Right atrium auricular region (tissue), 2 donors: ENCODE results near the gene NT5DC2. TPM values are rescaled to one million over a fixed set of nuclear protein-coding genes. Genes with fewer than 3 reads are reported as not detected.

Experiments
- DNase-seq: peaks from one replicate; pipeline ENCODE4 v3.0.0-alpha.2; 2019; ENCODE audit warnings: low spot score
- H3K27ac ChIP-seq, 2 donors: fragments of 200-600 bp; sonication (generic); 1 replicate in 1 of 2; 2 replicates in 1 of 2; pipeline ENCODE4 v1.5.1; 2016 to 2019
- H3K27me3 ChIP-seq, 2 donors: fragments of 200-600 bp; sonication (generic); one replicate each; pipeline versions ENCODE4 v1.5.1 to v1.6.0; 2017 to 2019
- H3K36me3 ChIP-seq: fragments of 200-600 bp; sonication (generic); one replicate; pipeline ENCODE4 v1.5.1; 2016
- H3K4me1 ChIP-seq, 2 donors: fragments of 200-600 bp; sonication (generic); one replicate each; pipeline versions ENCODE4 v1.5.1 to v1.6.0; 2017 to 2019
- H3K4me3 ChIP-seq, 2 donors: fragments of 200-600 bp; sonication (generic); 1 replicate in 1 of 2; 2 replicates in 1 of 2; pipeline ENCODE4 v1.5.1; 2017 to 2019; ENCODE audit warnings: mild to moderate bottlenecking in 1 of 2, moderate library complexity in 1 of 2
- H3K9me3 ChIP-seq, 2 donors: fragments of 200-600 bp; sonication (generic); one replicate each; pipeline ENCODE4 v1.5.1; 2019
- total RNA-seq, 2 donors: library from RNA; depleted of rRNA; stranded (reverse); fragments of >200 nt; gene quantifications; one replicate each; pipeline ENCODE4 v1.1.0, GENCODE V29; 2016
- TF ChIP-seq, protein P1 (sequence below), 2 donors: fragments of 200-600 bp; sonication (generic); IDR thresholded peaks; one replicate each; pipeline ENCODE4 v1.5.1; 2019; ENCODE audit warnings: antibody characterized with exemption in 2 of 2

The NT5DC2 gene
- total RNA-seq, 2 donors from 2014 or later: 94.0 to 146 TPM

DNA sequence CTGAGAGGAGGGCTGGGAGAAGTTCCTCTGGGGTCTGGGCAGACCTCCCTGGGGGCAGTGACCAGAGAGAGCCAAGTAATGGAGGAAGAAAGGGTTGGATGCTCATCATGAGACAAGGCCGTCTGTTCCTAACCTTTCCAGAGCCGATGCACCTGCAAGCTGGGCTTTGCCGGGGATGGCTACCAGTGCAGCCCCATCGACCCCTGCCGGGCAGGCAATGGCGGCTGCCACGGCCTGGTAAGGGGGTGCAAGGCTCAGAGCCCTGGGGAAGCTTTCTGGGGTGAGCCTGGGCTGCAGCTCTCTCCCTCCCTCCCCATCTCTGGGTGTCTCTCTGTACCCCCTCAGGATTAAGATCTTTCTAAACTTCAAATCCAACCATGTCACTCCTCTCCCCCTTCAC is 22.1 kb downstream of the NT5DC2 start:
- no peak for DNase-seq
- H3K27ac ChIP-seq: no peak overlapping the region
- H3K27me3 ChIP-seq: no peaks in the 10 kb centered on the region
- no peaks in the 10 kb centered on the region for H3K9me3 ChIP-seq
- no peaks in the 10 kb centered on the region for H3K36me3 ChIP-seq
- no peak overlapping the region for H3K4me3 ChIP-seq
- TF ChIP-seq, protein P1, sequence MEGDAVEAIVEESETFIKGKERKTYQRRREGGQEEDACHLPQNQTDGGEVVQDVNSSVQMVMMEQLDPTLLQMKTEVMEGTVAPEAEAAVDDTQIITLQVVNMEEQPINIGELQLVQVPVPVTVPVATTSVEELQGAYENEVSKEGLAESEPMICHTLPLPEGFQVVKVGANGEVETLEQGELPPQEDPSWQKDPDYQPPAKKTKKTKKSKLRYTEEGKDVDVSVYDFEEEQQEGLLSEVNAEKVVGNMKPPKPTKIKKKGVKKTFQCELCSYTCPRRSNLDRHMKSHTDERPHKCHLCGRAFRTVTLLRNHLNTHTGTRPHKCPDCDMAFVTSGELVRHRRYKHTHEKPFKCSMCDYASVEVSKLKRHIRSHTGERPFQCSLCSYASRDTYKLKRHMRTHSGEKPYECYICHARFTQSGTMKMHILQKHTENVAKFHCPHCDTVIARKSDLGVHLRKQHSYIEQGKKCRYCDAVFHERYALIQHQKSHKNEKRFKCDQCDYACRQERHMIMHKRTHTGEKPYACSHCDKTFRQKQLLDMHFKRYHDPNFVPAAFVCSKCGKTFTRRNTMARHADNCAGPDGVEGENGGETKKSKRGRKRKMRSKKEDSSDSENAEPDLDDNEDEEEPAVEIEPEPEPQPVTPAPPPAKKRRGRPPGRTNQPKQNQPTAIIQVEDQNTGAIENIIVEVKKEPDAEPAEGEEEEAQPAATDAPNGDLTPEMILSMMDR (IDR thresholded peaks at IDR 0.05): no peak
- no peaks in the 10 kb centered on the region for H3K4me1 ChIP-seq

DNA sequence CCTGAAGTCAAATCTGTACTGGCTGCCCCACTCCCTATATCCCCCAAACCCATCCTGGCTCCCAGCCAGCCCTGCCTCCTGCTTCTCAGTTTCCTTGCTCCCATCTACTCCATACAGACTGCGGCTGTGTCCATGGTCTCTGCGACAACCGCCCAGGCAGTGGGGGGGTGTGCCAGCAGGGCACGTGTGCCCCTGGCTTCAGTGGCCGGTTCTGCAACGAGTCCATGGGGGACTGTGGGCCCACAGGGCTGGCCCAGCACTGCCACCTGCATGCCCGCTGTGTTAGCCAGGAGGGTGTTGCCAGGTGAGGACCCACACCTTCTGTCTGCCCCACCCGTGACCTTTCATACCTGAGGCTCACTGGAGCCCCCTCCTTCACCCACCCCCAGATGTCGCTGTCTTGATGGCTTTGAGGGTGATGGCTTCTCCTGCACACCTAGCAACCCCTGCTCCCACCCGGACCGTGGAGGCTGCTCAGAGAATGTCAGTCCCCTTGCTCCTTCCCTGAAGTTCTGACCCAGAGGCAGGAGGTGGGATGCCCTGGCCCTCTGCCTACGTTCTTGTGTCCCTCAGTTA is 23.8 kb downstream of the NT5DC2 start:
- DNase-seq: no peak
- Histone ChIP-seq H3K27me3 (no peaks in the 10 kb centered on the region), H3K4me1 (no peaks in the 10 kb centered on the region), H3K36me3 (no peaks in the 10 kb centered on the region), H3K4me3 (no peak overlapping the region), H3K9me3 (no peaks in the 10 kb centered on the region), H3K27ac (no peak overlapping the region)
- TF ChIP-seq, protein P1 (IDR thresholded peaks at IDR 0.05): no peak

DNA sequence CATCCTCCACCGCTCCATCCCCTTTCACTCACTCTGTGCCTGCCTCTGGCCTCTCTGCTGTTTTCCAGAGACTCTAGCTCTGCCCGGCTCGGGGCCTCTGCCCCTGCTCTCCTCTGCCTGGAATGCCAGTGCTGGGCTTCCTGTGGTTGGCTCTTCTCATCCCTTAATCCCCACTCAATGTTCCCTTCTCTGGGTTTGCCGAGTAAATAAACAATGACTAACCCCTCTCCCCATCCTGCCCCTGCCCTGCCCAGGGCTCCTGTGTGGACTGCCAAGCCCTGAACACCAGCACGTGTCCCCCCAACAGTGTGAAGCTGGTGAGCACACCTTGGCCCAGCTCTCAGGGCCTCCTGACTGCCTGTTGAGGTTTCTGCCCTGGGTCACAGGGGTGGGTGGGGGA is 26.3 kb downstream of the NT5DC2 start:
- H3K36me3 ChIP-seq: no peaks in the 10 kb centered on the region
- no peak overlapping the region for H3K27ac ChIP-seq
- TF ChIP-seq, protein P1 (IDR thresholded peaks at IDR 0.05): no peak
- H3K9me3 ChIP-seq: no peaks in the 10 kb centered on the region
- no peak for DNase-seq
- H3K4me1 ChIP-seq: no peaks in the 10 kb centered on the region
- H3K27me3 ChIP-seq: no peaks in the 10 kb centered on the region
- no peak overlapping the region for H3K4me3 ChIP-seq

DNA sequence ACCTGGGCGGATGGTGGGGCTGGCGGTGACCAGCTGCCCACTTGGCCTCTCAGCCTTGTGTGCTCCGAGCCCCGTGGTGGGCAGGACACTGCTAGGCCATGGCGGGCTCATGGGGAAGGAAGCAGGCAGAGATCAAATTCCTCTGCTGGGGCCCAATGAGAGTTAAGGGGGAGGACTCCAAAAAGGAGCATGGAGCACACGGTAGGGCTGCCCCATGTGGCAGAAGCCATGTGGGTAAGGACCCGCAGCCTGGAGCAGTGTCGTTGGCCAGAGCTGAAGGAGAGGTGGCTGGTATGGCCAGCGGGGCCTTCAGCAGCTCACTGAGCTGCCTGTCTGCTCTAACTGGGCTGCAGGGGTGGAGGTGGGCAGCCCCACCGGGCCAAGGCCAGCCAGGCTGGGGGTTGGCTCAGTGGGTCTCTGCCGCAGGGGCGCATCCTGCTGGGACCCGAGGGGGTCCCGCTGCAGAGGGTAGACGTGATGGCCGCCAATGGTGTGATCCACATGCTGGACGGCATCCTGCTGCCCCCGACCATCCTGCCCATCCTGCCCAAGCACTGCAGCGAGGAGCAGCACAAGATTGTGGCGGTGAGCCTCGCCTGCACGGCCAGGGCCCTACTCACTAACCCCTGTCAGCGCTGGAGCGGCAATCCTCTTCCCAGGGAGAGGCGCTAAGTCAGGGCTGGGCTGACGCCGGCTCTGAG is 27.2 kb downstream of the NT5DC2 start:
- TF ChIP-seq, protein P1 (IDR thresholded peaks at IDR 0.05): no peak
- no peaks in the 10 kb centered on the region for H3K4me1 ChIP-seq
- no peak for DNase-seq
- H3K4me3 ChIP-seq: no peak overlapping the region
- no peaks in the 10 kb centered on the region for H3K36me3 ChIP-seq
- no peak overlapping the region for H3K27ac ChIP-seq
- H3K9me3 ChIP-seq: no peaks in the 10 kb centered on the region
- no peaks in the 10 kb centered on the region for H3K27me3 ChIP-seq

DNA sequence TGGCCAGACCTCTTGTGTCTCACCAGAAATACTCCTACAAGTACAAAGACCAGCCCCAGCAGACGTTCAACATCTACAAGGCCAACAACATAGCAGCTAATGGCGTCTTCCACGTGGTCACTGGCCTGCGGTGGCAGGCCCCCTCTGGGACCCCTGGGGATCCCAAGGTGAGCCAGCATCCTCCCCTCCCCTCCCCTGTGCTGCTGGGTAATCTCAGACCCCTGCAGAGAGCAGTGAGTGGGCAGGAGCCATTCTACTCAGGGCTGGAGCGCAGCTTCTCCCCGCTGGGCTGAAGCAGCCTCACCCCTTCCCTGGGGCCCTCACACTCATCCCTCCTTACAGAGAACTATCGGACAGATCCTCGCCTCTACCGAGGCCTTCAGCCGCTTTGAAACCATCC is 28.7 kb downstream of the NT5DC2 start:
- Histone ChIP-seq H3K27me3 (no peaks in the 10 kb centered on the region), H3K4me3 (no peak overlapping the region), H3K4me1 (no peaks in the 10 kb centered on the region), H3K9me3 (no peaks in the 10 kb centered on the region), H3K36me3 (no peaks in the 10 kb centered on the region), H3K27ac (no peak overlapping the region)
- TF ChIP-seq, protein P1 (IDR thresholded peaks at IDR 0.05): no peak
- DNase-seq: no peak
